ENCODE data around the gene IP6K3.

IP6K3 gene

DNA sequence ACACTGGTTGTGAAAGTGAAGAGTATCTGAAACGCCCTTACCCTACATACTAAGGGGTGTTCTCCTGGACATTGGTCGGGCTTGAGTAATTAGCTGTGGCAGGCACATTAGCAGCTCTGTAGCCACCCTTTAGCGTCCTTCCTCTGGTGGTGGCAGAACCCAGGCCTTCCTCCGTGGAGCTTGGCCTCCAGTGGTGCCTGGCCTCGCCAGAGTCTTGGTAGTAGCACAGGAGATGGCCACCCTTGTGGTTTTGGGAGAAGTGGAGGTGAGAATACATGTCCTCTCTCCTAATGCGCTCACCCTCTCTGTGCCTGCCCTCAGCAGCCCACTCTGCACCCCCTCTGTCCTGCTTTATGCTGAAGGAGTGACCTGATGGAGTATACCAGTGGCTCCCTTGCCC lies 17.6 kb downstream of the IP6K3 start:
- H3K27me3 ChIP-seq (ENCODE audit: control insufficient read depth in 3 of 3, insufficient read depth in 3 of 3, low read depth in 1 of 3, low read length in 3 of 3): peaks cover 0 to 24% (median 0%) of the 10 kb centered on the region in 3 experiments
- H3K23ac ChIP-seq (ENCODE audit: low read depth, low read length, poor library complexity): peak overlapping the region; percentile 59
- no CpG with 5 or more reads among the region's 6 CpGs for WGBS, 2 donors (ENCODE audit: extremely low coverage in 2 of 2, insufficient read length in 2 of 2, insufficient replicate concordance in 1 of 2)

DNA sequence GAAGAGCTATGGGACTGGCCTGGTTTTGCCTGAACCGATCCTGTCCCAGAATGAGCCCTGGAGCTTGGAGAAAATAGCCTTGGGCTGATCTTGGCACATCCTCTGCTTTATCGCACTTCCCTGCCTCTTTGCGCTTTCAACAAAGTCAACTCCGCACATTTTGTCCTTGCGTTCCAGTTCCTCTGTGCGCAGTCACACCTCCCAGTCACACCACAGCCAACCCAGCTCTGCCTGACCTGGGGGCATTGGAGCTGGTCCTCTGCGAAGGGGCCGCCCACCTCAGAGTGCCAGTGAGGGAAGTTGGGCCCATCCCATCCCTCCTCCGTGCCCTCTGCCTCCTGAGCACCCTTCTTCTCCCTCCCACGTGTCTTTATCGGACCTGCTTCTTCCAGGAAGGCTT lies 18.3 kb downstream of the IP6K3 start:
- Histone ChIP-seq H3K4me1 (ENCODE audit: control insufficient read depth in 2 of 2, insufficient read depth in 1 of 2, low read depth in 1 of 2, low read length in 2 of 2) (peaks cover 0 to 7% of the 10 kb centered on the region in 2 donors), H3K27ac (replicated peaks; ENCODE audit: low read length) (no peak overlapping the region), H2BK12ac (ENCODE audit: low read length) (no peak overlapping the region), H3K36me3 (replicated peaks in 1 of 2; ENCODE audit: control insufficient read depth in 2 of 2, insufficient read depth in 2 of 2, low read length in 2 of 2) (no peaks in the 10 kb centered on the region), H3K27me3 (ENCODE audit: control insufficient read depth in 3 of 3, insufficient read depth in 3 of 3, low read depth in 1 of 3, low read length in 3 of 3) (peaks cover 0 to 30% (median 0%) of the 10 kb centered on the region in 3 experiments), H3K79me1 (ENCODE audit: low read depth, low read length) (no peaks in the 10 kb centered on the region), H3K9me3 (replicated peaks in 1 of 2; ENCODE audit: control insufficient read depth in 2 of 2, insufficient read depth in 1 of 2, low read depth in 1 of 2, low read length in 2 of 2) (no peaks in the 10 kb centered on the region), H3K9ac (ENCODE audit: low read depth, low read length, poor library complexity) (peak overlapping the region; percentile 9), H2BK15ac (ENCODE audit: low read length) (no peak overlapping the region), H2BK5ac (ENCODE audit: low read length) (peak overlapping the region; percentile 4), H3K4ac (ENCODE audit: low read length) (no peak overlapping the region), H4K91ac (ENCODE audit: low read depth, low read length, poor library complexity) (no peak overlapping the region), H3K23ac (ENCODE audit: low read depth, low read length, poor library complexity) (no peak overlapping the region), H3K4me2 (ENCODE audit: insufficient read depth, low read length, poor library complexity, severe bottlenecking) (no peak overlapping the region), H3K18ac (ENCODE audit: low read length) (peak overlapping the region; percentile 42), H2AK5ac (ENCODE audit: low read depth, low read length) (no peak overlapping the region), H3K4me3 (ENCODE audit: low read length in 2 of 2) (no peak overlapping the region), H2AFZ (ENCODE audit: low read length) (no peak overlapping the region), H4K8ac (ENCODE audit: low read depth, low read length) (no peak overlapping the region), H3K14ac (ENCODE audit: low read length) (no peak overlapping the region), H2BK120ac (ENCODE audit: low read depth, low read length) (no peak overlapping the region)
- WGBS, 2 donors (ENCODE audit: extremely low coverage in 2 of 2, insufficient read length in 2 of 2, insufficient replicate concordance in 1 of 2): no CpG with 5 or more reads among the region's 11 CpGs
- no peak for DNase-seq (ENCODE audit: low spot score)

More for the DNA sequence above, 17.6 kb downstream of the IP6K3 start:
- H3K14ac ChIP-seq (ENCODE audit: low read length): no peak overlapping the region
- no peak overlapping the region for H4K91ac ChIP-seq (ENCODE audit: low read depth, low read length, poor library complexity)
- H3K9me3 ChIP-seq (replicated peaks in 1 of 2; ENCODE audit: control insufficient read depth in 2 of 2, insufficient read depth in 1 of 2, low read depth in 1 of 2, low read length in 2 of 2): no peaks in the 10 kb centered on the region
- H3K18ac ChIP-seq (ENCODE audit: low read length): peak overlapping the region; percentile 87
- H2BK12ac ChIP-seq (ENCODE audit: low read length): no peak overlapping the region
- no peak overlapping the region for H3K27ac ChIP-seq (replicated peaks; ENCODE audit: low read length)
- H3K4me3 ChIP-seq (ENCODE audit: low read length in 2 of 2): no peak overlapping the region
- peak overlapping the region; percentile 83 for H2AK5ac ChIP-seq (ENCODE audit: low read depth, low read length)
- H3K4me1 ChIP-seq (ENCODE audit: control insufficient read depth in 2 of 2, insufficient read depth in 1 of 2, low read depth in 1 of 2, low read length in 2 of 2): peaks cover 0 to 7% of the 10 kb centered on the region in 2 donors
- H2BK5ac ChIP-seq (ENCODE audit: low read length): no peak overlapping the region
- no peak for DNase-seq (ENCODE audit: low spot score)
- no peaks in the 10 kb centered on the region for H3K79me1 ChIP-seq (ENCODE audit: low read depth, low read length)
- H3K4me2 ChIP-seq (ENCODE audit: insufficient read depth, low read length, poor library complexity, severe bottlenecking): no peak overlapping the region
- H2BK15ac ChIP-seq (ENCODE audit: low read length): no peak overlapping the region
- H3K36me3 ChIP-seq (replicated peaks in 1 of 2; ENCODE audit: control insufficient read depth in 2 of 2, insufficient read depth in 2 of 2, low read length in 2 of 2): no peaks in the 10 kb centered on the region
- H2AFZ ChIP-seq (ENCODE audit: low read length): no peak overlapping the region
- no peak overlapping the region for H2BK120ac ChIP-seq (ENCODE audit: low read depth, low read length)
- H3K4ac ChIP-seq (ENCODE audit: low read length): no peak overlapping the region
- no peak overlapping the region for H3K9ac ChIP-seq (ENCODE audit: low read depth, low read length, poor library complexity)
- H4K8ac ChIP-seq (ENCODE audit: low read depth, low read length): no peak overlapping the region

DNA sequence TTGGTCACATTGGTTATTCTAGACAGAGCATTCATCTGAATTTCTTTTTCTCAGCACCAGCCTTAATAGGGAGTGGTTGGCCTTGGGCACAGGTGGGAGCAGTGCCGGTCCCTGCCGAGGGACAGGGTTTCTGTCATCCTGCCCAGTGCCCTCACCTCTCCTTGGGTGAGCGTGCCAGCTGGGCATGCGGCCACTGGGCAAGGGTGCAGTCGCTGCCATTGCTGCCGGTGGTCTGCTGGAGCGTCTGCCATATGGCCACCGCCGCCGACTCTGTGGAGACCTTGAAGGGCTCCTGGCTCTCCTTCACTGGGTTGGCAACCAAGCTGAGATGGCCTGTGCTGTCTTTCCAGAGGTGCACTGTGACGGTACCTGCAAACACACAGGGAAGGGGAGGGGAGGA lies 18.8 kb downstream of the IP6K3 start:
- no peak overlapping the region for H3K14ac ChIP-seq (ENCODE audit: low read length)
- H2BK15ac ChIP-seq (ENCODE audit: low read length): no peak overlapping the region
- no peak overlapping the region for H2BK12ac ChIP-seq (ENCODE audit: low read length)
- H3K4me1 ChIP-seq (ENCODE audit: control insufficient read depth in 2 of 2, insufficient read depth in 1 of 2, low read depth in 1 of 2, low read length in 2 of 2): peaks cover 0 to 7% of the 10 kb centered on the region in 2 donors
- no peak overlapping the region for H3K4me2 ChIP-seq (ENCODE audit: insufficient read depth, low read length, poor library complexity, severe bottlenecking)
- no peak overlapping the region for H2AFZ ChIP-seq (ENCODE audit: low read length)
- no peak overlapping the region for H3K27ac ChIP-seq (replicated peaks; ENCODE audit: low read length)
- no peak overlapping the region for H2AK5ac ChIP-seq (ENCODE audit: low read depth, low read length)
- H3K9ac ChIP-seq (ENCODE audit: low read depth, low read length, poor library complexity): no peak overlapping the region
- H4K91ac ChIP-seq (ENCODE audit: low read depth, low read length, poor library complexity): no peak overlapping the region
- H4K8ac ChIP-seq (ENCODE audit: low read depth, low read length): no peak overlapping the region
- no peak overlapping the region for H2BK5ac ChIP-seq (ENCODE audit: low read length)
- H3K4ac ChIP-seq (ENCODE audit: low read length): no peak overlapping the region
- no peaks in the 10 kb centered on the region for H3K9me3 ChIP-seq (replicated peaks in 1 of 2; ENCODE audit: control insufficient read depth in 2 of 2, insufficient read depth in 1 of 2, low read depth in 1 of 2, low read length in 2 of 2)
- H3K79me1 ChIP-seq (ENCODE audit: low read depth, low read length): no peaks in the 10 kb centered on the region
- DNase-seq (ENCODE audit: low spot score): no peak
- H3K4me3 ChIP-seq (ENCODE audit: low read length in 2 of 2): no peak overlapping the region
- H3K23ac ChIP-seq (ENCODE audit: low read depth, low read length, poor library complexity): no peak overlapping the region
- no peaks in the 10 kb centered on the region for H3K36me3 ChIP-seq (replicated peaks in 1 of 2; ENCODE audit: control insufficient read depth in 2 of 2, insufficient read depth in 2 of 2, low read length in 2 of 2)
- no CpG with 5 or more reads among the region's 11 CpGs for WGBS, 2 donors (ENCODE audit: extremely low coverage in 2 of 2, insufficient read length in 2 of 2, insufficient replicate concordance in 1 of 2)
- H3K27me3 ChIP-seq (ENCODE audit: control insufficient read depth in 3 of 3, insufficient read depth in 3 of 3, low read depth in 1 of 3, low read length in 3 of 3): peaks cover 0 to 31% (median 0%) of the 10 kb centered on the region in 3 experiments
- H2BK120ac ChIP-seq (ENCODE audit: low read depth, low read length): no peak overlapping the region
- H3K18ac ChIP-seq (ENCODE audit: low read length): no peak overlapping the region

DNA sequence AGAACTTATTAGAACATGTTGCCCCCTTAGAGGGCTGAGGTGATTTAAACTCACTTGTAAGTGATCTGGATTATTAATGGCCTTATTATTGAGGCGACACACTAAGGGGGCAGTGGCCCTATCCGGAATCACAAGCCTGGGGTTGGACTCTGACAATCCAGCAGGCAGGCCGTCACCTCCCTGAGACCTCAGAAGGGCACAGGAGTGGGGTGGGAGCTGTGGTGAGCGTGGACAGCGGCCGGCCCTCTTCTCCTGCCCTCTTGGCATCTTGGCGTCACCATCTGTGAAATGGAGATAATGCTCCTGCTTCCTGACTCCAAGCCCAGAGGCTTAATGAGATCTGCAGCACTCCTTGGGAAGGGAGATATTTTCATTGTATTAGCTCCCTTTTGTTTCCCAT lies 19.6 kb downstream of the IP6K3 start:
- H3K18ac ChIP-seq (ENCODE audit: low read length): no peak overlapping the region
- no peak overlapping the region for H2AFZ ChIP-seq (ENCODE audit: low read length)
- no peaks in the 10 kb centered on the region for H3K9me3 ChIP-seq (replicated peaks in 1 of 2; ENCODE audit: control insufficient read depth in 2 of 2, insufficient read depth in 1 of 2, low read depth in 1 of 2, low read length in 2 of 2)
- no CpG with 5 or more reads among the region's 7 CpGs for WGBS, 2 donors (ENCODE audit: extremely low coverage in 2 of 2, insufficient read length in 2 of 2, insufficient replicate concordance in 1 of 2)
- no peak for DNase-seq (ENCODE audit: low spot score)
- H3K79me1 ChIP-seq (ENCODE audit: low read depth, low read length): no peaks in the 10 kb centered on the region
- H3K9ac ChIP-seq (ENCODE audit: low read depth, low read length, poor library complexity): no peak overlapping the region
- no peak overlapping the region for H2BK120ac ChIP-seq (ENCODE audit: low read depth, low read length)
- no peak overlapping the region for H3K27ac ChIP-seq (replicated peaks; ENCODE audit: low read length)
- H3K4me1 ChIP-seq (ENCODE audit: control insufficient read depth in 2 of 2, insufficient read depth in 1 of 2, low read depth in 1 of 2, low read length in 2 of 2): peaks cover 0 to 7% of the 10 kb centered on the region in 2 donors
- H4K8ac ChIP-seq (ENCODE audit: low read depth, low read length): no peak overlapping the region
- no peak overlapping the region for H2BK5ac ChIP-seq (ENCODE audit: low read length)
- no peak overlapping the region for H2AK5ac ChIP-seq (ENCODE audit: low read depth, low read length)
- peaks cover 0 to 37% (median 0%) of the 10 kb centered on the region in 3 experiments for H3K27me3 ChIP-seq (ENCODE audit: control insufficient read depth in 3 of 3, insufficient read depth in 3 of 3, low read depth in 1 of 3, low read length in 3 of 3)
- no peak overlapping the region for H4K91ac ChIP-seq (ENCODE audit: low read depth, low read length, poor library complexity)
- H3K4me3 ChIP-seq (ENCODE audit: low read length in 2 of 2): no peak overlapping the region
- H3K23ac ChIP-seq (ENCODE audit: low read depth, low read length, poor library complexity): no peak overlapping the region
- H2BK12ac ChIP-seq (ENCODE audit: low read length): no peak overlapping the region
- no peak overlapping the region for H3K14ac ChIP-seq (ENCODE audit: low read length)
- H3K4ac ChIP-seq (ENCODE audit: low read length): no peak overlapping the region
- H2BK15ac ChIP-seq (ENCODE audit: low read length): no peak overlapping the region
- no peak overlapping the region for H3K4me2 ChIP-seq (ENCODE audit: insufficient read depth, low read length, poor library complexity, severe bottlenecking)
- no peaks in the 10 kb centered on the region for H3K36me3 ChIP-seq (replicated peaks in 1 of 2; ENCODE audit: control insufficient read depth in 2 of 2, insufficient read depth in 2 of 2, low read length in 2 of 2)
